Measurements from ENCODE around the gene SBF1.

The SBF1 gene

GRCh38 chr22:50505776-50506610 lies 31.2 kb upstream of the SBF1 start:
- DNase-seq (ENCODE audit: low read depth), result no peak

- no peak for DNase-seq (ENCODE audit: low read depth)
Measured at GRCh38 chr22:50505276-50505775, 30.5 kb upstream of the SBF1 start.

DNA sequence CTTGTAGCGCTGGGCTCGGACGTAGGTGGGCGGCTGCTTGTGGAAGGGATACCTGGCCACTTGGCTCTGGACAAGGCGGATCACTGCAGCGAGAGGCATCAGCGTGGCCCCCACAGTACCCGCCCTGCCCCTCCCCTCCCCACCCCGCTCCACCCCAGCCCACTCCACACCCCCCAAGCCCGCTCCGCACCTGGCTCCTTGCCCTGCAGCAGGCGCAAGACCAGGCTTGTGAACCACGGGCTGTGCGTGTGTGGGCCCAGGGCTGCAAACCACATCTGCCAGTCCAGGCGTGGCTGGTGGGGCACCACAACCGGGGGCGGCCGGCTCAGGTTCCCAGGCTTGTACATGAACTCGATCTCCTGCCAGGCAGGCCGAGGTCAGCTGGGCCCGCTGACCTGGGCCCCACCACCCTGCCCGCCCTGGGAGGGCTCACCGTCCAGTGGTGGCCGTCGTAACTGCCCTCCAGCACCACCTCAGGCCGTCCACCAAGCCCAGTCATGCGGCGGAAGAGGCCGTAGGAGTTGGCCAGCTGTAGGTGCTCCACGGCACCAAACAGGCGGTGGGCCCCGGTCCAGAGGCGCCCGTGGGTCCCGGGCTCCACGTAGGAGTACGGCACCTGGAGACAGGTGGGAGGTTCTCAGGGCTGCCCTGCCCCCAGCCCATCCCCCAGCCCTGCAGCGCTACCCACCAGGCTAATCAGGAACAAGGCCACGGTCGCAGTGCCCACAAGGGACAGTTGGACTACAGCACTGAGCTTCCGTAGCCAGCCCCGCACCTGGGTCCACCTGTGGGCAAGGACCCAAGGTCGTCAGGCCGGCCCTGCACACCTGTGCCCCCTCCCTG lies 29.8 kb upstream of the SBF1 start:
- no peak for DNase-seq (ENCODE audit: low read depth)

DNA sequence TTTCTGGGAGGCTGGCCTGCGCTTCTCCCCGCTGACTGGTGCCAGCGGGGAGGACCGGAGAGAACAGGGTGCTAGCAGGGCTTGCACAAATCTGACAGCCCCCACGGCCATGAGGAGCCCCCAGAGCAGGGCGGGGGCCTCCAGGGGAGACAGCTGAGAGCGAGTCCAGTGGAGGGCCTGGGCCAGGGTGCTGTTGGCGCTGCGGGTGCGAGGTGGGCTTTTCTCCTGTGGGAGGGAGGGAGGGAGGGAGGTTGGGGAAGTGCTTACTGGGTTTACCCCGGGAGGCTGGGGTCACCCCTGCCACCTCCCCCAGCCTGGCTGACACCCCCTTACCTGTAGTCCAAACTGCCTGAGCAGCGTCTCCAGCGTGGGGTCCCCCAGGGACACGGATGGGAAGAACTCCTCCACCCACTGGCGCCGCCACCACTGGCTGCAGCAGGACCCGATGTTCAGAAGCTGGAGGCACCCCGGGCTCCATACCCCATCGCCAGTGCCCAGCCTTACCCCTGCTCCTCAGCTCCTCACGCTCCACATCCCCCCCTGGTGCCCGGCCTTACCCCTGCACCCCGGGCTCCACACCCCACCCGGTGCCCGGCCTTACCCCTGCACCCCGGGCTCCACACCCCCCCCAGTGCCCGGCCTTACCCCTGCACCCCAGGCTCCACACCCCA lies 28.8 kb upstream of the SBF1 start:
- no peak for DNase-seq (ENCODE audit: low read depth)

GRCh38 chr22:50502628-50503474 lies 28.0 kb upstream of the SBF1 start:
- no peak for DNase-seq (ENCODE audit: low read depth)

- DNase-seq (ENCODE audit: low read depth), result no peak
Measured at GRCh38 chr22:50502096-50502495, 27.3 kb upstream of the SBF1 start.

DNA sequence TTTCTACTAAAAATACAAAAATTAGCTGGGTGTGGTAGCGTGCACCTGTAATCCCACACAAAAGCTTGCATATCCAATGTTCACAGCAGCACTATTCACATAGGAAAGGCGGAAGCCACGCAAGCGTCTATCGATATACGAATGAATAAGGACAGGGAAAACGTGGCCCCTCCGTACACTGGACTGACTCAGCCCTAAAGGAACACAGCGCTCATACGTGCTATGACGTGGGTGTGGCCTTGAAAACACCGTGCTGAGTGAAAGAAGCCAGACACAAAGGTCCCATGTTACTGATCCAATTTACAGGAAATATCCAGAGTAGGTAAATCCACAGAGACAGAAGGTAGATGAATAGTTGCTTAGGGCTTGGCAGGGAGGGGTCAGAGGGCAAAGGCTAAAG lies 25.6 kb upstream of the SBF1 start:
- DNase-seq (ENCODE audit: low read depth), result no peak

GRCh38 chr22:50498322-50498890 lies 23.6 kb upstream of the SBF1 start:
- DNase-seq (ENCODE audit: low read depth), result peak; percentile 54

DNA sequence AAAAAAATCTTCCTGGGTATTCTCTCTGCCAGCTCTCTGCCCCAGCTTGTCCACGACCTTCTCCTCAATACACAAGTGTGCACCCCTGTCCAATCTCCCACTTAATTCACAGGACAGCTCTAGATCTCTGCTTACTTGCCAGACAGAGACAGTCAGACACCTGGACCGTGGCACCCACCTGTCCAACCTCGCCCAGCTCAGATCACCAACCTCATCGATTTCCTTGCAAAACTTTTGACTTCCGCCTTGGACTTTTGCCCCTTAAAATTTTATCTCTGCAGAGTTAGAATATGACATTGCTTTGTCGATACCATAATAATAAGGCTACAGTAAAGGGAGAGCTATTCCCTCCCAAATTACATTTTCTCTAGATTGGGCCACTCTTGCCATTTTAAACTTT lies 22.3 kb upstream of the SBF1 start:
- DNase-seq (ENCODE audit: low read depth), result no peak

GRCh38 chr22:50490531-50491308 lies 15.9 kb upstream of the SBF1 start:
- no peak for DNase-seq (ENCODE audit: low read depth)

GRCh38 chr22:50489363-50490243 lies 14.8 kb upstream of the SBF1 start:
- DNase-seq (ENCODE audit: low read depth), result no peak

- DNase-seq (ENCODE audit: low read depth), result no peak
Measured at GRCh38 chr22:50488886-50489285, 14.1 kb upstream of the SBF1 start.

- no peak for DNase-seq (ENCODE audit: low read depth)
Measured at GRCh38 chr22:50488006-50488677, 13.3 kb upstream of the SBF1 start.

GRCh38 chr22:50487290-50488005 lies 12.6 kb upstream of the SBF1 start:
- DNase-seq (ENCODE audit: low read depth), result no peak

DNA sequence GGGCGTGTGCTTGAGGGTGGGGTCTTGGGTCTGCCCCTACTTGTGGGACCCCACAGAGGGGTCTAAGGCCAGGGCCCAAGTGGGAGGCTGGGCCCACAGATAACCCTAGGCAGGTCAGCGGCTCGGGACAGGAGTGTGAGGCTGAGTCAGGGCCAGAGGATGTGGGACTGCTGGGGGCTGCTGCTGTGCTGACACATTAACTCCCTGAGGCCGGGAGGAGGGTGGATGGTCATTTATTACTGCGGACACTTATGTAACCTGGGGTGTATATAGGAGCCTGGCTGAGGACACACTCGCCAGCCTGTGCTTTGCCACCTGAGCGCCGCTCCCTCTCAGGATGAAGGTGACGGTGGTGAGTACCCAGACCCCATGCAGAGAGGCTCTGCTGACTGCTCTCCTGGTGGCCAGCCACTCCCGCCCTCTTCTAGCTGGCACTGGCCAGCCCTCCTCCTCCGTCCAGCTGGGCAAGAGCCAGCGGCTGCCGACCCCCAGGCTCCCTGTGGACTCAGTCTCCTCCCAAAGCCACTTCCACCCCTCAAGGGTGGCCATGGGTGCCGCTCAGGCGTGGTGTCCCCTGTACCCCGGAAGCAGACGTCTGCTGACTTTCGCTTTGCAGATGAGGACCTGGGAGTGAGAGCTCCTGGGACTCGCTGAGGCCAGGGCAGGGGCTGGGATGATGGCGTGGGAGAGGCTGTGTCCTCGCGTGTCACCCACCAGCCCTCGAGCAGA lies 11.9 kb upstream of the SBF1 start, which contains the start of gene MIOX:
Gene MIOX, plus strand, starts transcription at position 299 of the 729 bp plus-strand sequence. Its CDS starts 39 bp downstream, at position 338.
- DNase-seq (ENCODE audit: low read depth), result no peak

GRCh38 chr22:50485221-50486131 lies 10.6 kb upstream of the SBF1 start:
- DNase-seq (ENCODE audit: low read depth), result no peak

All from stimulated activated CD8-positive, alpha-beta memory T cell treated with anti-CD3 and anti-CD28 coated beads, Interleukin-15, amount 100 ng/mL, for 1 hour (primary cell).